Measurements from ENCODE around the gene NSRP1.
A peak's percentile ranks its signal among the peaks of the same experiment; 100 is the strongest.
"Not testable (repeated sequence)": the region's sequence is repeated elsewhere in the genome, so short reads cannot be mapped to it uniquely, and the experiment has no call there.

NSRP1 gene, protein sequence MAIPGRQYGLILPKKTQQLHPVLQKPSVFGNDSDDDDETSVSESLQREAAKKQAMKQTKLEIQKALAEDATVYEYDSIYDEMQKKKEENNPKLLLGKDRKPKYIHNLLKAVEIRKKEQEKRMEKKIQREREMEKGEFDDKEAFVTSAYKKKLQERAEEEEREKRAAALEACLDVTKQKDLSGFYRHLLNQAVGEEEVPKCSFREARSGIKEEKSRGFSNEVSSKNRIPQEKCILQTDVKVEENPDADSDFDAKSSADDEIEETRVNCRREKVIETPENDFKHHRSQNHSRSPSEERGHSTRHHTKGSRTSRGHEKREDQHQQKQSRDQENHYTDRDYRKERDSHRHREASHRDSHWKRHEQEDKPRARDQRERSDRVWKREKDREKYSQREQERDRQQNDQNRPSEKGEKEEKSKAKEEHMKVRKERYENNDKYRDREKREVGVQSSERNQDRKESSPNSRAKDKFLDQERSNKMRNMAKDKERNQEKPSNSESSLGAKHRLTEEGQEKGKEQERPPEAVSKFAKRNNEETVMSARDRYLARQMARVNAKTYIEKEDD

DNA sequence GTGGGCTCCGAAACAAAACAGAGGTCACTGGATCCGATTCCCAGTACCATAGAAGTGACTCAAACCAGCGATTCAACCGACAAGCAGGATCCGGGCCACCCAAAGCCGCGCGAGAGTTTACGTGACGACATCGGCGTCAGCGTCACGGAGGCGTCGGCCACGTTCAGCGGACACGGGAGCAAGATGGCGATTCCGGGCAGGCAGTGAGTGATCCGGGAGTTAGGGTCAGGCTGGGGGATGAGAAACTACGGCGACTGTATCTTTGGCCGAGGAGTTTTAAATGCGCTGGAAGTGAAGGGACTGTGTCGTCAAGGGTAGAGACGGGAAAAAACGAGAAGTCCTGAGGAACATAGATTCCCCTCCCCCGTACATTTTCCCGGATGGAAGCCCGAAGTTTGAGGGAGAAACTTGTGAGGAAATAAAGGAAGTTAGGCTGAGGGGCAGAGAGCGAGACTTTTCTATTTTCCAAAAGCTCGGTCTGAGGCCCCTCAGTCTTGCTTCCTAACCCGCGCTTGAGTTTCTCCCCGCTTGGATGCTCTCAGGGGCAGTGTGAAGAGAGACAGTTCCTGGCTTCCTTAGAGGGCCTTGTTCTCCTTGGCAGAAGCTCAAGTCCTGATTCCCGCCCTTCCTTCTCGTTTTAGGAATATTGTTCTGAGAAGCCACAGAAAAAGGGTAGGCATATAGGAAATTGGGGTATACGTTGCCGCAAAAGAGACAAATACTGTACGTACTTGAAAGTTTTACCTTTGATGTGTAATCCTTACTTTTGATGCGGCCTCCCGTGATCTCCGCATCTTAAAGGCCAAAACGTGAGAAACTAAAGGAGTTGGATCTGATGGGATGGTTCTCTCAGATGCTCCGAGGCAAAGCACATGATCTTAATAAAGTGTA, at the start of gene NSRP1:
TSS of gene NSRP1 (plus strand) at position 156 of the 891 bp plus-strand sequence. CDS start at position 184, 28 bp downstream.
- peak; percentile 86 for DNase-seq (ENCODE audit: low read depth in 2 of 2)

DNA sequence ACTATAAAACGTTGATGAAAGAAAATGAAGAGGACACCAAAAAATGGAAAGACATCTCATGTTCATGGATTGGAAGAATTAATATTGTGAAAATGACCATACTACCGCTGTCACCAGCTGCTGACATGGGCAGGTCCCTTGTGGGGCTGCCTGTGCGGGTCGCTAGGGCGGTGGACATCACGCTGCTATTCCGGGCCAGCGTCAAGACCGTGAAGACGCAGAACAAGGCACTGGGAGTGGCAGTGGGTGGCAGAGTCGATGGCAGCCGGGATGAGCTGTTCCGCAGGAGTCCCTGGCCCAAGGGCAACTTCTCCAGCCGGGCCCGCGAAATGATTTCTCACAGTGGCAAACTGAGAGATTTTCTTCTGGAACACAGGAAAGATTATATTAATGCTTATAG, 48.2 kb upstream of the NSRP1 start:
- no peak for DNase-seq (ENCODE audit: low read depth in 2 of 2)

DNA sequence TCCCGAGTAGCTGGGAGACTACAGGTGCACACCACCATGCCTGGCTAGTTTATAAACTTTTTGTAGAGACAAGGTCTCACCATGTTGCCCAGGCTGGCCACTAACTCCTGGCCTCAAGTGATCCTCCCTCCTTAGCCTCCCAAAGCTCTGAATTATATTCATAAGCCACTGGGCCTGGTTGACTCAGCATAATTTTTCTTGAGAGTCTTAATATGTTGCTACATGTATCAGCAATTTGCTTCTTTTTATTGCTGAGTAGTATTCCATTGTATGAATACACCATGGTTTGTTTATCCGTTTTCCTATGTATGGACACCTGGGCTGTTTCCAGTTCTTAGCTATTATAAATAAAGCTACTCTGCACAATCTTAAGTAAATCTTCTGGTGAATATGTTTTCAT, 42.4 kb upstream of the NSRP1 start:
- DNase-seq (ENCODE audit: low read depth in 2 of 2): no peak

DNA sequence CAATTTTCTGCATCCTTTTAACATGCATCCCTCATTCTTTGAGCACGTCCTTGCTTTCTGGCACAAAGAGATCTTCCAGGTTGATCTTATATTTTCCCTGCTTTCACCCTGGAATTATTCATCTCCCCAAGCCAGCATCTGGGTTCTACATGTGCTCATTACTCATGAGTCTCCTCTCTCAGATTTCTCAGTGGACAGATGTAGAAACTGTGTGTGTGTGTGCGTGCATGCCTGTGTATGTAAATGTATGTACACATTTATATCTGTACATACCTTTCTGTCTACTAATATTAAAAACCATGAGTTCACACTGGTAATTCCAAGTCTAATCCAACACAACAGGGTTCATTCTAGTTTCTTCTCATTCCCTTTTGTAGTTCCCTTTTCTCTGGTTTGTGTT, 41.9 kb upstream of the NSRP1 start:
- DNase-seq (ENCODE audit: low read depth in 2 of 2): no peak

DNA sequence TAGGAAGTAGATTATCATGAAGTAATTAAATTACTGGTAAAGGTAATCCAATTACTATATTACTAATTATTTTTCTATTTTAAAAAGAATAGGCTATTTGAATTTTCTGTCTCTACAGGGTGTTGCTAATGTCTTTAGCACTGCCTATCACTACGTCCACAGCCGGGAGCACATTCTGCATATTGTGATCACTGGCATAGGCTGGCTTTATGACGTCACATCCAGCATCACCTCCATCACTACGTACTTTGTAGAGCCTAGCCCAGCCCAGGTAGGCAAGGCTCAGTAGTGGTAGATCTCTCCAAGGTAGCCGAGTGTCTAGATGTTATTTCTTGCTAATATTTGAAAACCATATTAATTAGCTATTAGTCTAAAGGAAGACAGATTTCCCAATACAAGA, 33.8 kb upstream of the NSRP1 start:
- no peak for DNase-seq (ENCODE audit: low read depth in 2 of 2)

DNA sequence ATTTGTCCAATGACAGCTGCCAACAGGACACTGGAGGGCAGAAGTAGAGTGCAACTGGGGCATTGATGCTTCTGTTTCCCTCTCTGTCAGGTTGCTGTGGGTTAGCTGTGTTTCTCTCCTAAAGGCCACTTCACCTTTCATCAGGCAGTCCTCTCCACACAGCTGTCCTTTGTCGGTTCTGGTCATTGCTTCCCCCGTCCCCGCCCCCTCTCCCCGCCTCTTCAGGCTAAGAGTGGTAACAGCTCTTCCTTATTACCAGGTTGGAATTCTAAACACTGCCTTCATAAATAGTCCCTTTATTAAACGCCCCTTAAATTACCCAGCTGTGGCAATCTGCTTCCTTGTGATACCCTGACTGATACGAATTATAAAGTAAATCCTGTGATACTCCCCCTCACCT, 31.8 kb upstream of the NSRP1 start:
- DNase-seq (ENCODE audit: low read depth in 2 of 2): no peak

DNA sequence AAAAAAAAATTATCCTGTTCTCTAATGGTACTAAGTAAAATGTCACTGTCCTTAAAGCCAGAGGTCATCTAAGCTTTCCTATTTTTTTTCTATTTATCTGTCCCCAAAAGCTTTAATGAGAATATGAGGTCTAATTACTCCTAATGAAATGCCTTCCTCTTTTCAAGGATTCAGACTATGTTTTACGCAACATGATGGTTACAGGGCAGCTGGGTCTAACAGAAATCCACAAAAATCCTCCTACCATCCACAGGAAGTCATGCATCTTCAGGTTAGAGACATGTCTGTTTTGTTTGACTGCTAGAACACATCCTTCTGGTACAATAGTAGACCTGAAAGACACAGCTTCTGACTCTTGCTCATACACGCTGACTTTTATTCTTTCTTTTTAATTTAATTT, 29.7 kb upstream of the NSRP1 start:
- no peak for DNase-seq (ENCODE audit: low read depth in 2 of 2)

DNA sequence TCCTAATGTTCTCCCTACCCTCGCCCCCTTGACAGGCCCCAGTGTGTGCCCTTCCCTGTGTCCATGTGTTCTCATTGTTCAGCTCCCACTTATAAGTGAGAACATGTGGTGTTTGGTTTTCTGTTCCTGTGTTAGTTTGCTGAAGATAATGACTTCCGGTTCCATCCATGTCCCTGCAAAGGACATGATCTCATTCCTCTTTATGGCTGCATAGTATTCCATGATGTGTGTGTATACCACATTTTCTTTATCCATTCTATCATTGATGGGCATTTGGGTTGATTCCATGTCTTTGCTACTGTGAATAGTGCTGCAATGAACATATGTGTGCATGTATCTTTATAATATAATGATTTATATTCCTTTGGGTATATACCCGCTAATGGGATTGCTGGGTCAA, 29.2 kb upstream of the NSRP1 start:
- DNase-seq (ENCODE audit: low read depth in 2 of 2): not testable (repeated sequence)

DNA sequence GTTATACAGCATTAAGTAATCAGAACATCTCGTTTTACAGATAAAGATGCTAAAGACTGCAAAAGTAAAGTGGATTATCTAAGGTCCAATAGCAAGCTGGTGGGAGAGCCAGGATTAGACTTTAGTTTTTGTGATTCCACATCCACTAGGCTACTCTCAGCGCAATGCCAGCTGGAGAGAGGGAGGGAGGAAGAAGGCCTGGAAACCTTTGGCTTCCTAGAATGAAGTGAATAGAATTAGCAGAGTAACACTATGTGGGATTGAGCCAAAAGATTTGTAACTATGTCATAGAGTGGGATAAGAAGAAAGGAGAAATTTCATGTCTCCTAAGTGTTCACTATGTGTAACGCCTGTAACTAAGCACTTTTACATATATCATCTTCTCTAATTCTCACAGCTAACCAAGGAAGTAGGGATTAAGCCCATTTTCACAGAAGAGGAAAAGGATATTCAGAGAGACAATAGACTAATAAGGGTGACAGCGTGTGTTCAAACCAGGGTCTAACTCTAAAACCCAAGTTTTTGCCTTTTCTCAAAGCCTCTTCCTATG, 25.4 kb upstream of the NSRP1 start:
- DNase-seq (ENCODE audit: low read depth in 2 of 2): no peak

DNA sequence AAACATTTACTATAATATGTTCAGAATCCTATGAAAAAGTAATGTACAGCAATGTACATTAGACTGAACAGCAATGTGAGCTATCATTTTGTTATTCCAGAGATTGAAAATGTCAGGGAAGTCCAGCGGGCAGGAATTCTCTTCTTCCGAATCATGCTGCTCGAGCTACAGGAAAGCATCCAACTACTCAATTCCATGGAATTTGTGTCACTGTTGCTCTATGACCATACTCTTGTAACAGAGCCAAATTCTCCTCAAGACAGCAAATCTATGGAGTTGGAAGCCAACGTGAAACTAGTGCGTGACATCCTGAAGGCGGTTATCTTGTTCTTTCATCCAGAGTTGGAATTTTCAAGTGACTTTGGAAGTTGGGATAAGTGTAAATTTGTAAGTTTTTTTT, 24.8 kb upstream of the NSRP1 start:
- DNase-seq (ENCODE audit: low read depth in 2 of 2): no peak

DNA sequence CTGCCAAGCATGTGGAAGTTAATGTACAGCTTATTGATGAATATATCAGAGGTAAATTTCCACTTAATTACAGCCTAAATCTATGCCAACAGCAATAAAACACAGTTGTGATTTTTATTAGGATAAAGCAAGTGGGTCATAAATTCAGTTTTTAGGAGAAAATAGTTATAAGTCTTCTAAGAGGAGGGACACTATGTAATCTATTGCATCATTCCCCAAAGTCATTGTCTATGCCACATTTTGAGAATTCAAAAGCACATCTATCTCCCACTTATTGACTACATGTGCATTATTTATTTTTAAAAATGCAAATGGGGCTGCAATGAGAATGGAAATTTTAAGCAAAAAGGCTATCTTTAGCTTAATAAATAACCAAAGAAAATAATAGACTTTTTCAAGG, 23.7 kb upstream of the NSRP1 start:
- no peak for DNase-seq (ENCODE audit: low read depth in 2 of 2)

DNA sequence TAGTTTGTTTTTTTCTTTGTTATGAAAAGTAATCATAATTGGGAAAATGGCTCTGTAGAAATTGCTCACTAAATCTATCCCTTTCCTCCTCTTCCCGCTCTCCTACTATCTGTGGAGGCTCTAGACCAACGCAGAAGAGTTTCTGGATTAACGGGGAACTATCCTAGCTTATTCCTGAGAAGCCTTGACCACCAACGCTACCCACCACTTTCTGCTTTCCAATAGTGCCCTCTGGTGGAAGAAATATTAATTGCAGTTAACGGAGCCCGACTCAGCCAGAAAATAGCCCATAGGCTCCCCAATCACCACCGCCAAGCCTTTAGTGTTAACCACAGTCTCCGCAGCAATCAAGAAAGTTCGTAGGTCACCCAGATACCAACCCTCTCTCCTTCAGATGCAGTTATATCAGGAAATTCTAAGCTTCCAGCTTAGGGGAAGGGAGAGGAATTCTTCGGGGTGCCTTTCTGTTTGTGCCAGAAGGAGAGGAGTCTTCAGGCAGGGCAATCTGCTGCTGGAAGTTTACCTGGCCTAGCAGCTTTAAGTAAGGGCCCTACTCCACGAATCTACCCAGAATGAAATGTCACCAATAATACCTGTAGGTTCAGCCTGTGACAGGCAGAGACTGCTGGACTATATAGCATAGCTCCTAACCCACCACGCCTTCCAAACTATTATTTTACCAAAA, 23.0 kb upstream of the NSRP1 start:
- DNase-seq (ENCODE audit: low read depth in 2 of 2): peak in 1 of 2 donors; percentile 11

DNA sequence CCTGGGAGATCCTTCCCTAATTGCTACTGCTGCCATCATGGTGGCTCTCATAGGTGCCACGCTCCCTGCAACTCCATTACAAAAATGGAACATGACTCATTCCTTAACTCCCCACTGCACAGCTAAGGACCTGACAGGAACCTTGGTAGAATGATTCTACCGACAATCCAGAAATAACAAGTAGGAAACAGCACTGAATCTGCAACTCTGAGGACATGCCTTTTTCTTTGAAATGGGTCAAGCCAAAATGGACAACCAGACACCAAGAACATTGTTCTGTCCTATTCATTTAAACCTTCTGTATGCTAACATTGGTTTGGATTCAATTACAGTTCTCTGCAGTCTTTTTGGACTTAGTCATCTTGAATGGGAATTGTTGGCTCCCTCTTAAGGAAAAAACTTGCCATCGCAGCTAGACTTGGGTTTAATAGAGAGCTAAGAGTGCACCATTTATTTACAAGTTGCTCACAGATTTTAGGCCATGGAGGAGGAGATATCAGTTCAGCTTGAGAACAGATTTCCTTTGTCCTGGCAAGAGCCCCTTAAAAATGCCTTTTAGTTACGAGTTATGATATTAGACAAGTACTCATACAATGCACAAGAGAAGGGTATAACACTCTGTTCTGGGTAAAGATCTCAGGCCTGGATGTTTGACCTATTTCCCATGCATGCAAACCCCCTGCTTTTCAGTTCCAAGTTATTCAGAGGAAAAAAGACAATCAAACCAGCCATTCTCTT, 20.9 kb upstream of the NSRP1 start:
- DNase-seq (ENCODE audit: low read depth in 2 of 2): no peak

DNA sequence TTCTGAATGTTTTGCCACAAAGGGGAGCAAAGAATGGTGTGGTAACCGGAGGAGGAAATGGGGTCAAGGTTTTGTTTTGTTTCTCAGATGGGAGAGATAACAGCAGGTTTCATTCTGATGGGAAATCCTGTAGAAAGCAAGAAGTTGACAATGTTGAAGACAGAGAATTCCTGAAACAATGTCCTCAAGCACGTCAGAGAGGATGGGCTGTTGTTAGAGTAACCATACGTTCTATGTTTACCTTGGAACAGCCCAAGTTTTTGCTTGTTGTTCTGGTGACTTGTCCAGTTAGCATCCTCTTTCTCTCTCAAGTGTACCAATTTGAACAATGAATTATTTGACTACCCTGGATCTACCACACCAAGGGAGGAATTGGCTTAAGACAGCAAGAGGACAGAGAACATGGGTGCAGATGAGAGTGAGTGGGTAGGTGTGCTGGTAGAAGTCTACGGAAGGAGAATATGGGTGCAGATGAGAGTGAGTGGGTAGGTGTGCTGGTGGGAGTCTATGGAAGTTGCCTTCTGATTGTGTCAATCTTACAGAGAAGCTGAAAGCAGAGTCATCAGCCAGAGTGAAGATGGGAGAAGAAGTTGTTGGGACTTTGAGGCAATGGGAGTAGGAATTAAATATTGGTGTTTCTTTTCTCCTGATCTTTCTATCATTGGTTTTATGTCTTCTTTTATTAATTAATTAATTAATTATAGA, 14.8 kb upstream of the NSRP1 start:
- DNase-seq (ENCODE audit: low read depth in 2 of 2): no peak

DNA sequence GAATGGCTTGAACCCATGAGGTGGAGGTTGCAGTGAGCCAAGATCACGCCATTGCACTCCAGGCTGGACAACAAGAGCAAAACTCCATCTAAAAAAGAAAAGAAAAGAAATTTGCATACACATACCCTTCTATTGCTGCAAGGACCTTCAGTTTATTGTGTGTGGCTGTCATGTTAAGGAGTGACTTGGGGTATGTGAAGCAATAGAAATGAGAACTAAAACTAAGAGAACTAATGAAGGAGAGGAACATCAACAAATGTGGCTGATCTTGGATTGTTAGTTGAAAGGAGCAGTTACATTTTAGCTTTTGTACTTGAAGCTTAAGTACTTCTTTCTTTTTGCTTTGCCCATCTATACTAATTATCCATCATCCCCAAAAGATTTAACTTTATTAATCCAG, 12.7 kb upstream of the NSRP1 start:
- no peak for DNase-seq (ENCODE audit: low read depth in 2 of 2)

DNA sequence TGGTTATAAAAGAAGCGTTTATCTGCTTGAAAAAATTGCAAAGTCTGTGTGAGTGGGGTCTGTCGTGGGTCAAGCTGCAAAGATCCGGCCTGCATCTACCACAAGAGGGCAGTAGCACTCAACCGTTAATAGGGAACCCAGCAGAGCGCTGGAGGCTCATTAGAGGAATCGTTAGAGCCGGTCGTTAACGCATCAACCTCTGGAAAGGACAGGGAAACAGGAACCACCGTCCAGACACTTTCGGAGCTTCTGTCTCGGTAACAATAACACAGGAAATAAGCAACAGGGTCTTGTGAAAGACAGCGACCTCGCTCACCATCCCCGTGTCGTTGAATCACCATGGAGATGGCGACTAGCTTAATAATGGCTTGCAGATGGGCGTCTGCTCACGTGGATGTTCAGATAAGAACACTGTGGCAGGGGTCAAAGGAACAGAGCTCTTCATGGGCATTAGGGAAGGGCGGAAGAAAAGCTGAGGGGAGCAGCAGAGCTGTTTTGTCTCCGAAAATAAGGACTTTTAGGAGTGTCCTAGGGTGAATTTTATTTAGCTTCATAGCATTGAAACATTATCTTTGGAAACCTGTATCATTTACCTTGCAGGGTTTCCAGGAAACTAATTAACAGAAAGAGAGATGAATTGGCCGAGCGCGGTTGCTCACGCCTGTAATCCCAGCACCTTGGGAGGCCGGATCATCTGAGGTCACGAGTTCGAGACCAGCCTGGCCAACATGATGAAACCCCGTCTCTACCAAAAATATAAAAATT, 11.9 kb upstream of the NSRP1 start:
- DNase-seq (ENCODE audit: low read depth in 2 of 2): peak; percentile 46 to 53

DNA sequence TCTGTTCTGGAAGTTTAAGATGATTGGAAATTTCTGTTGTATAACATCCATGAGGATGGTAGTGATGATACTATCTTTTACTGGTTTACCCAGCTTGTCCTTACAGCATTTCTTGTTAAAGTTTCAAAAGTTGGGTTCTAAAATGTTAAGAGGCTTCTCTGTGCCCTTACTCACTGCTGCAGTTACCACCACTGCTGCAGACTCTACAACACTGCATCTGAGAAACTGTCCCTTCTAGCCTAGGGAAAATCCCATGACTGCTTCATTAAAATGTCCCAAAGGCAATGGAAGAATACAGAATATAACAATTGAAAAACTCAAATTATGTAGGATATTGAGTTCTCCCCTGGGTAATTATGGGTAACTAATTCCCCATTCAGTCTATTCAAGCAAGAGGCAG, 3.8 kb upstream of the NSRP1 start:
- DNase-seq (ENCODE audit: low read depth in 2 of 2): no peak

DNA sequence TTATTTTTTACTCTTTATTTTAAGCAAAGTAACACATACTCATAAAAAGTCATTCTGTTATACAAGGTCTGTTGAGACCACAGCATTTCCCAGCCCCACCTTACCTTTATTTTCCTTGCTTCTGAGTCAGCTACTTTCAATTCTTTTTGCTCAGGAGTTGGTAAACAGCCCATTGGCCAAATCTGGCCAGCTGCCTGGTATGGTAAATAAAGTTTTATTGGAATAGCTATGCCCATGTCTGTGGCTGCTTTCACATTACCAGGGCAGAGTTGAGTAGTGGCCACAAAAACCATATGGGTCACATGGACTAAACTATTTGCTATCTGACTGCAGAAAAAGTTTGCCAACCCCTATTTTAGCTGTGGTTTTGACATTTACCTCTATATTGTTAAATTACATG, 3.4 kb upstream of the NSRP1 start:
- no peak for DNase-seq (ENCODE audit: low read depth in 2 of 2)

DNA sequence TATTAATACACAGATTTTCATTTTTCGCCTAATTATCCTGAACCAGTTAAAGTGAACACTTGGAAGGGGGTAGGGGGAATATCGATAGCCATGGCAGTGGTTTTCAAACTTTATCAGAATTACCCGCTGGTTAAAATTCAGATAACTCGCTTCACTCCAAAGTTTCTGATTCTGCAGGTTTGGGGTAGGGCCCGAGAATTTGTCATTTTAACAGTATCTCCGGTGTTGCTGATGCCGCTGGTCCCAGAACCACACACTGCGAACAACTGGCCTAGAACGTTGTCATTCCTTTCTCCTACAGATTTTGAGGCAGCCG, 313 bp upstream of the NSRP1 start:
- no peak for DNase-seq (ENCODE audit: low read depth in 2 of 2)

DNA sequence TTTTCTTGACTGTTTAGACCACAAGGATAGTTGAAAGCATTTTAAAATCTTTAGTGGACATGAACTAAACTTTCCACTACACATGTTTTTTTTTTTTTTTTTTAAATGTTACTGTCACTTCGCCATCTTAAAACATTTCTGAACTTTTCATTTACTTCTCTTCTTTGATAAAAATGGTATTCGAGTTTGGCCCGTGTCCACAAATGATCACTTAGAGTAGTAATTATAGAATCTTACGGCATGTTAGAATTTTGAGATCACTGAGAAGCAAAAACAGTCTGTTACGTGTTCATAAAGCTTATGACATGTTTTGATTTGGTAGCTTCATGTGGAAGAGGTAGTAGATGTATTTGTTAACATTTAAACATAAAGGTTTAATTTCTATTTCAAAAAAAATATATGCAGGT, 1.1 kb downstream of the NSRP1 start:
- no peak for DNase-seq (ENCODE audit: low read depth in 2 of 2)

Data from stimulated activated CD8-positive, alpha-beta memory T cell treated with anti-CD3 and anti-CD28 coated beads, Interleukin-2, amount 100 ng/mL, for 1 hour (primary cell).